GM12875 (cell line): ENCODE data around the gene PARP14.
"Not testable (repeated sequence)": the region's sequence is repeated elsewhere in the genome, so short reads cannot be mapped to it uniquely, and the experiment has no call there.

Source experiments
- H3K4me3 ChIP-seq: one replicate; pipeline ENCODE4 v1.5.1; 2011; ENCODE audit warnings: low read depth, low read length, control low read depth
- CTCF ChIP-seq: IDR thresholded peaks from 2 replicates; pipeline ENCODE4 v1.5.1; 2011; ENCODE audit warnings: low read depth, mild to moderate bottlenecking, control low read depth, inconsistent platforms, low read length, moderate library complexity, borderline replicate concordance; ENCODE audit not compliant: insufficient read depth

Gene PARP14

GRCh38 chr3:122727766-122728165 is 47.1 kb downstream of the PARP14 start:
- H3K4me3 ChIP-seq: no peak overlapping the region
- TF ChIP-seq CTCF: no peak

- H3K4me3 ChIP-seq: no peak overlapping the region
- TF ChIP-seq CTCF: no peak
Measured at GRCh38 chr3:122728186-122728585, 47.5 kb downstream of the PARP14 start.

GRCh38 chr3:122728756-122729514 is 48.3 kb downstream of the PARP14 start:
- TF ChIP-seq CTCF: no peak
- H3K4me3 ChIP-seq: no peak overlapping the region

GRCh38 chr3:122730240-122730639 is 49.6 kb downstream of the PARP14 start:
- TF ChIP-seq CTCF: no peak
- H3K4me3 ChIP-seq: no peak overlapping the region

- not testable (repeated sequence) for H3K4me3 ChIP-seq
Measured at GRCh38 chr3:122732682-122733525, 52.3 kb downstream of the PARP14 start.

GRCh38 chr3:122739172-122739571 is 58.5 kb downstream of the PARP14 start:
- no peak overlapping the region for H3K4me3 ChIP-seq
- no peak for TF ChIP-seq CTCF

- no peak overlapping the region for H3K4me3 ChIP-seq
- TF ChIP-seq CTCF: no peak
Measured at GRCh38 chr3:122742234-122742633, 61.6 kb downstream of the PARP14 start.
